NB4 (cell line): Measurements from ENCODE around the gene USP7.

Source experiments
- CTCF ChIP-seq: IDR thresholded peaks from one replicate; pipeline ENCODE4 v1.5.1; 2012; ENCODE audit warnings: low read depth, low read length
- MYC ChIP-seq: IDR thresholded peaks from 2 replicates; pipeline ENCODE4 v1.6.1; 2011; ENCODE audit warnings: low read depth, low read length
- POLR2A ChIP-seq: IDR thresholded peaks from 2 replicates; pipeline ENCODE4 v1.6.1; 2011; ENCODE audit warnings: mild to moderate bottlenecking; ENCODE audit not compliant: insufficient read length; ENCODE audit errors: extremely low read depth

- TF ChIP-seq POLR2A = no peak
- TF ChIP-seq CTCF = no peak
- TF ChIP-seq MYC = no peak
Measured at GRCh38 chr16:8898660-8899318, 64.9 kb downstream of the USP7 start.
